DOHH2 (cell line): ENCODE measurements around the gene ANKRD23.

ENCODE experiments used
- H3F3A ChIP-seq: fragments of 200-600 bp; sonication (generic), shearing (Covaris generic); 2 replicates; pipeline ENCODE4 v1.6.0; 2016; ENCODE audit warnings: antibody characterized with exemption, mild to moderate bottlenecking; ENCODE audit not compliant: control insufficient read depth, insufficient read depth
- H3K27ac ChIP-seq: fragments of 200-600 bp; sonication (generic); 2 replicates; pipeline ENCODE4 v1.5.1; 2014; ENCODE audit warnings: low read depth, mild to moderate bottlenecking, low read length, moderate library complexity
- H3K27me3 ChIP-seq: fragments of 200-600 bp; sonication (generic); 2 replicates; pipeline ENCODE4 v1.6.1; 2014; ENCODE audit warnings: mild to moderate bottlenecking, low read length, mixed read lengths; ENCODE audit not compliant: control insufficient read depth
- H3K36me3 ChIP-seq: fragments of 200-600 bp; sonication (generic); 2 replicates; pipeline ENCODE4 v1.6.1; 2014; ENCODE audit warnings: mild to moderate bottlenecking, low read length, moderate library complexity, mixed read lengths; ENCODE audit not compliant: control insufficient read depth
- H3K4me1 ChIP-seq: fragments of 200-600 bp; sonication (generic); 2 replicates; pipeline ENCODE4 v1.6.1; 2014; ENCODE audit warnings: mild to moderate bottlenecking, low read length, mixed read lengths; ENCODE audit not compliant: control insufficient read depth
- H3K4me2 ChIP-seq: fragments of 200-600 bp; sonication (generic); 2 replicates; pipeline ENCODE4 v1.6.0; 2014; ENCODE audit warnings: mild to moderate bottlenecking, low read length, moderate library complexity
- H3K4me3 ChIP-seq: fragments of 200-600 bp; sonication (generic); 2 replicates; pipeline ENCODE4 v1.5.1; 2014; ENCODE audit warnings: mild to moderate bottlenecking, low read length, mixed read lengths
- H3K79me2 ChIP-seq: fragments of 200-600 bp; sonication (generic); 2 replicates; pipeline ENCODE4 v1.6.1; 2014; ENCODE audit warnings: mild to moderate bottlenecking, low read length, mixed read lengths; ENCODE audit not compliant: control insufficient read depth
- H3K9me2 ChIP-seq: fragments of 200-600 bp; sonication (generic); replicated peaks from 2 replicates; pipeline ENCODE4 v1.6.1; 2014; ENCODE audit warnings: mild to moderate bottlenecking, low read length, mixed read lengths; ENCODE audit not compliant: control insufficient read depth
- H3K9me3 ChIP-seq: fragments of 200-600 bp; sonication (generic); 2 replicates; pipeline ENCODE4 v1.6.1; 2014; ENCODE audit warnings: antibody characterized with exemption, low read length, mixed read lengths; ENCODE audit not compliant: control insufficient read depth, insufficient read depth
- H4K20me1 ChIP-seq: fragments of 200-600 bp; sonication (generic); 2 replicates; pipeline ENCODE4 v1.6.0; 2014; ENCODE audit warnings: low read depth, mild to moderate bottlenecking, antibody characterized with exemption, low read length, moderate library complexity; ENCODE audit not compliant: control insufficient read depth, insufficient read depth
- EZH2phosphoT487 ChIP-seq: fragments of 200-600 bp; sonication (generic); IDR thresholded peaks from 2 replicates; pipeline ENCODE4 v1.6.1; 2017; ENCODE audit warnings: borderline replicate concordance, mild to moderate bottlenecking, antibody characterized with exemption, low read length, moderate library complexity, mixed read lengths
- TF ChIP-seq, protein P1 (sequence below): fragments of 200-600 bp; sonication (generic); IDR thresholded peaks from one replicate; pipeline ENCODE4 v1.5.1; 2014; ENCODE audit warnings: antibody characterized with exemption, mild to moderate bottlenecking, low read depth, low read length; ENCODE audit not compliant: poor library complexity, severe bottlenecking

Gene ANKRD23

DNA sequence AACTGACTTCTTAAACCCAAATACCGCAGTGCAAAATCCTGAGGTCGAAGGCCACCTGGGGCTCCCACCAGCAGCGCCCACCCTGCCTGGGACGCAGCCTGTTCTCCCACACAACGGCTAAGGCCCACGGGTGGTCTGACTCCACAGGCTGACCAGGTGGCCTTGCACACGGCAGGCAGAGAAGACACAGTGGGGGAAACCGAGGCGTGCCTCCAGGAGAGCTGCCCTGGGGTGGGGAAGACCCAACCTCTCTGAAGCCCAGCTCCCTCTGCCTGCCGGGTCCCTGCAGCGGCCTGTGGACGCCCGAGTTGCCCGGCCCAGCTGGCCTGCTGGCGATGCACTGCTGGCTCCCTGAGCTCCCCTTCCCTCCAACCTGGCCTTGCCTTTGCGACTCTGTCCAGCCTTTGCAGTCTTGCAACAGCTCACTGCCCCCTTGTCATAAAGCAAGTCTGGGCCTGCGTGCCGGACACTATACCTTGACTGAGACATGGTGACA, 35.8 kb upstream of the ANKRD23 start:
- Histone ChIP-seq H3K79me2 (no peaks in the 10 kb centered on the region), H3K36me3 (no peaks in the 10 kb centered on the region), H3F3A (no peaks in the 10 kb centered on the region), H3K27ac (no peak overlapping the region), H3K4me2 (no peak overlapping the region), H4K20me1 (no peaks in the 10 kb centered on the region), H3K9me2 (no peaks in the 10 kb centered on the region), H3K27me3 (peaks cover 16% of the 10 kb centered on the region), H3K9me3 (no peaks in the 10 kb centered on the region), H3K4me3 (no peak overlapping the region), H3K4me1 (no peaks in the 10 kb centered on the region)
- TF ChIP-seq, protein P1, sequence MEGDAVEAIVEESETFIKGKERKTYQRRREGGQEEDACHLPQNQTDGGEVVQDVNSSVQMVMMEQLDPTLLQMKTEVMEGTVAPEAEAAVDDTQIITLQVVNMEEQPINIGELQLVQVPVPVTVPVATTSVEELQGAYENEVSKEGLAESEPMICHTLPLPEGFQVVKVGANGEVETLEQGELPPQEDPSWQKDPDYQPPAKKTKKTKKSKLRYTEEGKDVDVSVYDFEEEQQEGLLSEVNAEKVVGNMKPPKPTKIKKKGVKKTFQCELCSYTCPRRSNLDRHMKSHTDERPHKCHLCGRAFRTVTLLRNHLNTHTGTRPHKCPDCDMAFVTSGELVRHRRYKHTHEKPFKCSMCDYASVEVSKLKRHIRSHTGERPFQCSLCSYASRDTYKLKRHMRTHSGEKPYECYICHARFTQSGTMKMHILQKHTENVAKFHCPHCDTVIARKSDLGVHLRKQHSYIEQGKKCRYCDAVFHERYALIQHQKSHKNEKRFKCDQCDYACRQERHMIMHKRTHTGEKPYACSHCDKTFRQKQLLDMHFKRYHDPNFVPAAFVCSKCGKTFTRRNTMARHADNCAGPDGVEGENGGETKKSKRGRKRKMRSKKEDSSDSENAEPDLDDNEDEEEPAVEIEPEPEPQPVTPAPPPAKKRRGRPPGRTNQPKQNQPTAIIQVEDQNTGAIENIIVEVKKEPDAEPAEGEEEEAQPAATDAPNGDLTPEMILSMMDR: no peak
- no peak for TF ChIP-seq EZH2phosphoT487

- Histone ChIP-seq H3F3A (no peaks in the 10 kb centered on the region), H4K20me1 (no peaks in the 10 kb centered on the region), H3K9me2 (no peaks in the 10 kb centered on the region), H3K9me3 (no peaks in the 10 kb centered on the region), H3K4me2 (no peak overlapping the region), H3K4me1 (peaks cover 3% of the 10 kb centered on the region; the same call in 1 of the 2 replicates), H3K4me3 (no peak overlapping the region), H3K36me3 (no peaks in the 10 kb centered on the region), H3K27ac (no peak overlapping the region), H3K27me3 (peaks cover 22% of the 10 kb centered on the region), H3K79me2 (no peaks in the 10 kb centered on the region)
- TF ChIP-seq, protein P1: no peak
- no peak for TF ChIP-seq EZH2phosphoT487
Measured at GRCh38 chr2:96878796-96879544, 35.1 kb upstream of the ANKRD23 start.

DNA sequence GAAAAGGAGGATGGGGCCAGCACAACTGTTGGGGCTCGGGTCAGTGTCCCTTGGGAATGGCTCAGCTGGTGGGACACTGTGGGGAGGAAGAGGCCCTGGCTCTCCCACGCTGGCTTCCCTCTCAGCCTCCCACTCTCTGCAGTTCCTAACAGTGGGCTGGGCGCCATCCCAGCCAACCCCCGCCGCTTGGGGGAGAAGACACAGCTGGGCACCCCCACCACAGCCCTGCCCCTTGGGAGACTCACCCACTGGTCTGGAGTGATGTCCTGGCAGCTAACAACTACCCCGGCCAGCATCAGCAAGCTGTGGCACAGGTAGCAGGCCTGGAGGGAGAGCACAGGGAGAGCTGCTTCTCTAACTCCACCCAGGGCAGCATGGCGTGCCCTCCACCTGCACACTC, 34.4 kb upstream of the ANKRD23 start:
- H3K36me3 ChIP-seq: no peaks in the 10 kb centered on the region
- H3K4me2 ChIP-seq: no peak overlapping the region
- no peak overlapping the region for H3K4me3 ChIP-seq
- peaks cover 3% of the 10 kb centered on the region; the same call in 1 of the 2 replicates for H3K4me1 ChIP-seq
- no peaks in the 10 kb centered on the region for H3K9me2 ChIP-seq
- H3K9me3 ChIP-seq: no peaks in the 10 kb centered on the region
- H3K27me3 ChIP-seq: peaks cover 30% of the 10 kb centered on the region
- H3F3A ChIP-seq: no peaks in the 10 kb centered on the region
- TF ChIP-seq EZH2phosphoT487: no peak
- TF ChIP-seq, protein P1: no peak
- H3K79me2 ChIP-seq: no peaks in the 10 kb centered on the region
- no peak overlapping the region for H3K27ac ChIP-seq
- H4K20me1 ChIP-seq: no peaks in the 10 kb centered on the region
